ENCODE measurements around the gene NOS1AP.
"Not testable (repeated sequence)": the region's sequence is repeated elsewhere in the genome, so short reads cannot be mapped to it uniquely, and the experiment has no call there.

Gene NOS1AP

GRCh38 chr1:162349635-162350330, 280.3 kb downstream of the NOS1AP start:
- DNase-seq, result peak; percentile 15 to 47 (median 35)

- no peak for DNase-seq
Measured at GRCh38 chr1:162351246-162351842, 281.9 kb downstream of the NOS1AP start.

- DNase-seq, result not testable (repeated sequence)
Measured at GRCh38 chr1:162351874-162352273, 282.4 kb downstream of the NOS1AP start.

- no peak for DNase-seq
Measured at GRCh38 chr1:162353078-162353477, 283.6 kb downstream of the NOS1AP start.

- DNase-seq, result no peak
Measured at GRCh38 chr1:162353702-162354101, 284.2 kb downstream of the NOS1AP start.

GRCh38 chr1:162357681-162358266, 288.3 kb downstream of the NOS1AP start:
- peak in 2 of 3 experiments; percentile 31 to 63 for DNase-seq

- no peak for DNase-seq
Measured at GRCh38 chr1:162358928-162359327, 289.4 kb downstream of the NOS1AP start.

- DNase-seq, result no peak
Measured at GRCh38 chr1:162359523-162360236, 290.2 kb downstream of the NOS1AP start.

- no peak for DNase-seq
Measured at GRCh38 chr1:162360237-162360873, 290.9 kb downstream of the NOS1AP start.

- no peak for DNase-seq
Measured at GRCh38 chr1:162360874-162361260, 291.4 kb downstream of the NOS1AP start.

- no peak for DNase-seq
Measured at GRCh38 chr1:162361349-162361748, 291.9 kb downstream of the NOS1AP start.

- DNase-seq, result no peak
Measured at GRCh38 chr1:162363823-162364222, 294.3 kb downstream of the NOS1AP start.

GRCh38 chr1:162364498-162364897, 295.0 kb downstream of the NOS1AP start:
- no peak for DNase-seq

- no peak for DNase-seq
Measured at GRCh38 chr1:162365284-162366020, 296.0 kb downstream of the NOS1AP start.

GRCh38 chr1:162366149-162366548, 296.7 kb downstream of the NOS1AP start:
- DNase-seq, result no peak

- no peak for DNase-seq
Measured at GRCh38 chr1:162366671-162367070, 297.2 kb downstream of the NOS1AP start.

GRCh38 chr1:162367073-162367472, 297.6 kb downstream of the NOS1AP start:
- DNase-seq, result no peak

- no peak for DNase-seq
Measured at GRCh38 chr1:162367772-162368171, 298.3 kb downstream of the NOS1AP start.

GRCh38 chr1:162368451-162368850, 299.0 kb downstream of the NOS1AP start:
- no peak for DNase-seq

GRCh38 chr1:162369571-162369970, 300.1 kb downstream of the NOS1AP start:
- DNase-seq, result no peak

- peak in 1 of 3 experiments; percentile 76 for DNase-seq
Measured at GRCh38 chr1:162370161-162370560, 300.7 kb downstream of the NOS1AP start.

- DNase-seq, result no peak
Measured at GRCh38 chr1:162370721-162371120, 301.2 kb downstream of the NOS1AP start.

Data from NCI-H1417 (cell line).